ENCODE measurements around the gene OR13C9.
"Not testable (repeated sequence)": the region's sequence is repeated elsewhere in the genome, so short reads cannot be mapped to it uniquely, and the experiment has no call there.

Gene OR13C9

GRCh38 chr9:104618104-104618503, at the start of gene OR13C9:
Gene OR13C9 (minus strand): TSS chr9:104618204. CDS start chr9:104618204, 0 bp downstream.
- Histone ChIP-seq H3K27me3 (ENCODE audit: control insufficient read depth in 5 of 5, insufficient read depth in 4 of 5, low read length in 5 of 5) (no peaks in the 10 kb centered on the region), H3K36me3 (ENCODE audit: control insufficient read depth in 5 of 5, insufficient read depth in 5 of 5, low read length in 5 of 5) (no peaks in the 10 kb centered on the region), H3K9ac (ENCODE audit: low read length in 5 of 5) (no peak within 1 kb of the TSS)

GRCh38 chr9:104658496-104659195, 40.6 kb upstream of the OR13C9 start:
- H3K9me3 ChIP-seq (ENCODE audit: control insufficient read depth in 5 of 5, low read length in 5 of 5): peaks cover 0 to 2% (median under 1%) of the 10 kb centered on the region in 5 donors
- H3K36me3 ChIP-seq (ENCODE audit: control insufficient read depth in 5 of 5, insufficient read depth in 5 of 5, low read length in 5 of 5): no peaks in the 10 kb centered on the region
- no peak overlapping the region for H3K9ac ChIP-seq (ENCODE audit: low read length in 5 of 5)
- H3K27me3 ChIP-seq (ENCODE audit: control insufficient read depth in 5 of 5, insufficient read depth in 4 of 5, low read length in 5 of 5): no peaks in the 10 kb centered on the region
- H3K4me1 ChIP-seq (ENCODE audit: control insufficient read depth in 5 of 5, insufficient read depth in 5 of 5, low read length in 5 of 5): no peaks in the 10 kb centered on the region
- H3K4me3 ChIP-seq (ENCODE audit: low read depth in 1 of 5, low read length in 5 of 5): no peak overlapping the region
- H3K27ac ChIP-seq (ENCODE audit: low read depth, low read length): no peak overlapping the region

More at GRCh38 chr9:104618104-104618503, at the start of gene OR13C9:
- no peak within 1 kb of the TSS for H3K27ac ChIP-seq (ENCODE audit: low read depth, low read length)
- no peaks in the 10 kb centered on the region for H3K9me3 ChIP-seq (ENCODE audit: control insufficient read depth in 5 of 5, low read length in 5 of 5)
- H3K4me1 ChIP-seq (ENCODE audit: control insufficient read depth in 5 of 5, insufficient read depth in 5 of 5, low read length in 5 of 5): no peaks in the 10 kb centered on the region
- no peak within 1 kb of the TSS for H3K4me3 ChIP-seq (ENCODE audit: low read depth in 1 of 5, low read length in 5 of 5)

GRCh38 chr9:104635456-104635855, 17.5 kb upstream of the OR13C9 start:
- peaks cover 2 to 18% (median 14%) of the 10 kb centered on the region in 5 donors for H3K9me3 ChIP-seq (ENCODE audit: control insufficient read depth in 5 of 5, low read length in 5 of 5)
- H3K4me3 ChIP-seq (ENCODE audit: low read depth in 1 of 5, low read length in 5 of 5): no peak overlapping the region
- H3K9ac ChIP-seq (ENCODE audit: low read length in 5 of 5): no peak overlapping the region
- peaks cover 0 to 7% (median 0%) of the 10 kb centered on the region in 5 donors for H3K27me3 ChIP-seq (ENCODE audit: control insufficient read depth in 5 of 5, insufficient read depth in 4 of 5, low read length in 5 of 5)
- no peaks in the 10 kb centered on the region for H3K36me3 ChIP-seq (ENCODE audit: control insufficient read depth in 5 of 5, insufficient read depth in 5 of 5, low read length in 5 of 5)
- H3K27ac ChIP-seq (ENCODE audit: low read depth, low read length): no peak overlapping the region
- peaks cover 0 to 4% (median 2%) of the 10 kb centered on the region in 5 donors for H3K4me1 ChIP-seq (ENCODE audit: control insufficient read depth in 5 of 5, insufficient read depth in 5 of 5, low read length in 5 of 5)

GRCh38 chr9:104633976-104634520, 16.0 kb upstream of the OR13C9 start:
- Histone ChIP-seq H3K9ac (ENCODE audit: low read length in 5 of 5) (no peak overlapping the region), H3K27ac (ENCODE audit: low read depth, low read length) (no peak overlapping the region), H3K4me1 (ENCODE audit: control insufficient read depth in 5 of 5, insufficient read depth in 5 of 5, low read length in 5 of 5) (peaks cover 0 to 4% (median 2%) of the 10 kb centered on the region in 5 donors), H3K36me3 (ENCODE audit: control insufficient read depth in 5 of 5, insufficient read depth in 5 of 5, low read length in 5 of 5) (no peaks in the 10 kb centered on the region), H3K9me3 (ENCODE audit: control insufficient read depth in 5 of 5, low read length in 5 of 5) (peaks cover 2 to 16% (median 12%) of the 10 kb centered on the region in 5 donors), H3K27me3 (ENCODE audit: control insufficient read depth in 5 of 5, insufficient read depth in 4 of 5, low read length in 5 of 5) (peaks cover 0 to 7% (median 0%) of the 10 kb centered on the region in 5 donors), H3K4me3 (ENCODE audit: low read depth in 1 of 5, low read length in 5 of 5) (no peak overlapping the region)

- H3K27me3 ChIP-seq (ENCODE audit: control insufficient read depth in 5 of 5, insufficient read depth in 4 of 5, low read length in 5 of 5); H3K9ac ChIP-seq (ENCODE audit: low read length in 5 of 5); H3K36me3 ChIP-seq (ENCODE audit: control insufficient read depth in 5 of 5, insufficient read depth in 5 of 5, low read length in 5 of 5); H3K4me1 ChIP-seq (ENCODE audit: control insufficient read depth in 5 of 5, insufficient read depth in 5 of 5, low read length in 5 of 5); H3K27ac ChIP-seq (ENCODE audit: low read depth, low read length); H3K9me3 ChIP-seq (ENCODE audit: control insufficient read depth in 5 of 5, low read length in 5 of 5); H3K4me3 ChIP-seq (ENCODE audit: low read depth in 1 of 5, low read length in 5 of 5): not testable (repeated sequence)
These were observed 8.0 kb upstream of the OR13C9 start for GRCh38 chr9:104625964-104626363.

GRCh38 chr9:104617418-104617817, 586 bp downstream of the OR13C9 start:
- no peaks in the 10 kb centered on the region for H3K4me1 ChIP-seq (ENCODE audit: control insufficient read depth in 5 of 5, insufficient read depth in 5 of 5, low read length in 5 of 5)
- no peak overlapping the region for H3K9ac ChIP-seq (ENCODE audit: low read length in 5 of 5)
- no peaks in the 10 kb centered on the region for H3K27me3 ChIP-seq (ENCODE audit: control insufficient read depth in 5 of 5, insufficient read depth in 4 of 5, low read length in 5 of 5)
- no peak overlapping the region for H3K4me3 ChIP-seq (ENCODE audit: low read depth in 1 of 5, low read length in 5 of 5)
- no peaks in the 10 kb centered on the region for H3K36me3 ChIP-seq (ENCODE audit: control insufficient read depth in 5 of 5, insufficient read depth in 5 of 5, low read length in 5 of 5)
- no peak overlapping the region for H3K27ac ChIP-seq (ENCODE audit: low read depth, low read length)
- H3K9me3 ChIP-seq (ENCODE audit: control insufficient read depth in 5 of 5, low read length in 5 of 5): no peaks in the 10 kb centered on the region

- Histone ChIP-seq H3K9me3 (ENCODE audit: control insufficient read depth in 5 of 5, low read length in 5 of 5) (no peaks in the 10 kb centered on the region), H3K4me1 (ENCODE audit: control insufficient read depth in 5 of 5, insufficient read depth in 5 of 5, low read length in 5 of 5) (no peaks in the 10 kb centered on the region), H3K36me3 (ENCODE audit: control insufficient read depth in 5 of 5, insufficient read depth in 5 of 5, low read length in 5 of 5) (no peaks in the 10 kb centered on the region), H3K27me3 (ENCODE audit: control insufficient read depth in 5 of 5, insufficient read depth in 4 of 5, low read length in 5 of 5) (no peaks in the 10 kb centered on the region), H3K27ac (ENCODE audit: low read depth, low read length) (no peak overlapping the region), H3K4me3 (ENCODE audit: low read depth in 1 of 5, low read length in 5 of 5) (no peak overlapping the region), H3K9ac (ENCODE audit: low read length in 5 of 5) (no peak overlapping the region)
These were observed 6.8 kb downstream of the OR13C9 start for GRCh38 chr9:104611213-104611612.

GRCh38 chr9:104608336-104608735, 9.7 kb downstream of the OR13C9 start:
- Histone ChIP-seq H3K4me1 (ENCODE audit: control insufficient read depth in 5 of 5, insufficient read depth in 5 of 5, low read length in 5 of 5) (no peaks in the 10 kb centered on the region), H3K36me3 (ENCODE audit: control insufficient read depth in 5 of 5, insufficient read depth in 5 of 5, low read length in 5 of 5) (no peaks in the 10 kb centered on the region), H3K27me3 (ENCODE audit: control insufficient read depth in 5 of 5, insufficient read depth in 4 of 5, low read length in 5 of 5) (no peaks in the 10 kb centered on the region), H3K9me3 (ENCODE audit: control insufficient read depth in 5 of 5, low read length in 5 of 5) (no peaks in the 10 kb centered on the region), H3K9ac (ENCODE audit: low read length in 5 of 5) (no peak overlapping the region), H3K27ac (ENCODE audit: low read depth, low read length) (no peak overlapping the region), H3K4me3 (ENCODE audit: low read depth in 1 of 5, low read length in 5 of 5) (no peak overlapping the region)

- H3K4me3 ChIP-seq (ENCODE audit: low read depth in 1 of 5, low read length in 5 of 5): no peak overlapping the region
- no peak overlapping the region for H3K27ac ChIP-seq (ENCODE audit: low read depth, low read length)
- H3K4me1 ChIP-seq (ENCODE audit: control insufficient read depth in 5 of 5, insufficient read depth in 5 of 5, low read length in 5 of 5): no peaks in the 10 kb centered on the region
These were observed 11.9 kb downstream of the OR13C9 start for GRCh38 chr9:104606152-104606551.

GRCh38 chr9:104605527-104605926, 12.5 kb downstream of the OR13C9 start, which contains the start of gene OR13C2:
Gene OR13C2 (minus strand): TSS chr9:104605627. CDS start chr9:104605627, 0 bp downstream.
- not testable (repeated sequence) for H3K9me3 ChIP-seq (ENCODE audit: control insufficient read depth in 5 of 5, low read length in 5 of 5); H3K9ac ChIP-seq (ENCODE audit: low read length in 5 of 5); H3K36me3 ChIP-seq (ENCODE audit: control insufficient read depth in 5 of 5, insufficient read depth in 5 of 5, low read length in 5 of 5); H3K4me1 ChIP-seq (ENCODE audit: control insufficient read depth in 5 of 5, insufficient read depth in 5 of 5, low read length in 5 of 5); H3K27ac ChIP-seq (ENCODE audit: low read depth, low read length); H3K27me3 ChIP-seq (ENCODE audit: control insufficient read depth in 5 of 5, insufficient read depth in 4 of 5, low read length in 5 of 5); H3K4me3 ChIP-seq (ENCODE audit: low read depth in 1 of 5, low read length in 5 of 5)

More at GRCh38 chr9:104606152-104606551, 11.9 kb downstream of the OR13C9 start:
- H3K9me3 ChIP-seq (ENCODE audit: control insufficient read depth in 5 of 5, low read length in 5 of 5): no peaks in the 10 kb centered on the region
- no peak overlapping the region for H3K9ac ChIP-seq (ENCODE audit: low read length in 5 of 5)
- no peaks in the 10 kb centered on the region for H3K36me3 ChIP-seq (ENCODE audit: control insufficient read depth in 5 of 5, insufficient read depth in 5 of 5, low read length in 5 of 5)
- H3K27me3 ChIP-seq (ENCODE audit: control insufficient read depth in 5 of 5, insufficient read depth in 4 of 5, low read length in 5 of 5): no peaks in the 10 kb centered on the region

Measured in subcutaneous abdominal adipose tissue (tissue), 5 donors.